Islet precursor cell (in vitro differentiated cells): ENCODE measurements around the gene NR1H2.
"Not testable (repeated sequence)": the region's sequence is repeated elsewhere in the genome, so short reads cannot be mapped to it uniquely, and the experiment has no call there.

ENCODE experiments used
- DNase-seq: peaks from one replicate; pipeline ENCODE4 v3.0.0-alpha.2; 2018

Gene NR1H2

DNA sequence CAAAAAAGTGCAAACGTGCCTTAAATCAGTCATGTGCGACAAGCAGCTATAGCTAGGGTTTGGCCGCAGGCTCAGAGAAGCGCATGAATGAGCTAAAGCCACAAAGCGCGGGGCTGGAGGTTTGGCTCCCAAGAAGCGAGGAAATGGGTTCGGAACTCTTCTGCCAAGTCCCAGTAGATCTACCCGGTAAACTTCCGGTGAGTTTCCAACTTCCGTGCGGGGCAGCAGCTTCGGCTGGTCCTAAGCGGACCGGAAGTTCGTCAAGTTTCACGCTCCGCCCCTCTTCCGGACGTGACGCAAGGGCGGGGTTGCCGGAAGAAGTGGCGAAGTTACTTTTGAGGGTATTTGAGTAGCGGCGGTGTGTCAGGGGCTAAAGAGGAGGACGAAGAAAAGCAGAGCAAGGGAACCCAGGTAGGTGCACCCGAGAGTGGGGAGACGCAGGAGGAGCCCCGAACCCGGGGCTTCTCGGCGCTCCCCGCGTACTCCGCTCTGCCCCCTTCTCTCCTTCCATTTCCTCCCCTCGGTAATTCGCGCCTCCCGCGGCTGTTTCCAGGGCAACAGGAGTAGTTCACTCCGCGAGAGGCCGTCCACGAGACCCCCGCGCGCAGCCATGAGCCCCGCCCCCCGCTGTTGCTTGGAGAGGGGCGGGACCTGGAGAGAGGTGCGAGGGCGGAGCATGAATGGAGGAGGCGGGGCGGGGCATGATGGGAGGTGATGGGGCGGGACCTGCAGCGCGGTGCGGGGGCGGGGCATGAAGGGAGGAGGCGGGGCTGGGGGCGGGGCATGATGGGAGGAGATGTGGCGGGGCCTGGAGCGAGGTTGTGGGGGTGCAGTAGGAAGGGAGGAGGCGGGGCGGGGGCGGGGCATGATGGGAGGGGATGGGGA is at the start of gene NR1H2:
TSS of gene NR1H2 (plus strand) at position 292 of the 885 bp plus-strand sequence. CDS start 1,149 bp downstream, outside the sequence.
- peak; percentile 97 for DNase-seq

- no peak for DNase-seq
Measured at GRCh38 chr19:50327013-50327412, 49.2 kb upstream of the NR1H2 start.

GRCh38 chr19:50327461-50328223 is 48.6 kb upstream of the NR1H2 start:
- no peak for DNase-seq

- no peak for DNase-seq
Measured at GRCh38 chr19:50328224-50328872, 47.9 kb upstream of the NR1H2 start.

- no peak for DNase-seq
Measured at GRCh38 chr19:50328873-50329145, 47.4 kb upstream of the NR1H2 start.

DNA sequence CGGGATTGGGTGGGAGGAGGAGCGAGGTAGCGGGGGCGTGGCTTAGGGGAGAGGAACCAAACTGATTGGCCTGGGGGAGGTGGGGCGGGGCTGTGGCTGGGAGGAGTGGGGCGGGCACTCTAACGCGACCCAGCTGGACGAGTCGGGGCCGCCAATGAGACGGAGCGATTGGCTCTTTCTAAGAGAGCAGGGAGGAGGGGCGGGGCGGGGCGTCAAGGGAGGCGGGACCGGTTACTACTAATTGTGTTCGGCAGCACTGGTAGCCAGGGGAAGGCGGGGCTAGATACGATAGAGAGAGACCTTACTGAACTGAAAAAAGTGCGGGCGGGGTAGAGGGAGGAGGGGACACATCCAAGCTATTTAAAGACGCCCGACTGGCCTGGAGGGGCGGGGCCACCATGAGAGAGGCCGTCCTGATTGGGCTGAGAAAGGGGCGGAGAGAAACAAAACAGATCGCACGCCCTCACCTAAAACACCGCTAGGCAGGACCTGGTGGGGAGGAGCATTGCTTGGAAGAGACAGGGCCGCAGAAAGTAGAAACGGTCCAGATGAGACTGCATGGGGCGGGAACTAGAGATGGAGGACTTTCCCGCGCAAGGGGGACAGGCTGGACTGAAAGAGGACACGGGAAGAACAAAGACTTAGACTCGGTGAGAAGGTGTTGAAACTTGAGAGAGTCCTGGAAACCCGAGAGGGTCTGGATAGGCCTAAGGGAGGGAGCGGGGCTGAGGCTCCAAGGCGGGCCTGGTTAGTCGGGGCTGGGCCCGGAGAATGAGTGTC is 46.9 kb upstream of the NR1H2 start, which contains the start of gene KCNC3:
TSS of gene KCNC3 (minus strand) at position 232 of the 780 bp plus-strand sequence. CDS start 295 bp downstream, outside the sequence.
- DNase-seq = peak; percentile 100

DNA sequence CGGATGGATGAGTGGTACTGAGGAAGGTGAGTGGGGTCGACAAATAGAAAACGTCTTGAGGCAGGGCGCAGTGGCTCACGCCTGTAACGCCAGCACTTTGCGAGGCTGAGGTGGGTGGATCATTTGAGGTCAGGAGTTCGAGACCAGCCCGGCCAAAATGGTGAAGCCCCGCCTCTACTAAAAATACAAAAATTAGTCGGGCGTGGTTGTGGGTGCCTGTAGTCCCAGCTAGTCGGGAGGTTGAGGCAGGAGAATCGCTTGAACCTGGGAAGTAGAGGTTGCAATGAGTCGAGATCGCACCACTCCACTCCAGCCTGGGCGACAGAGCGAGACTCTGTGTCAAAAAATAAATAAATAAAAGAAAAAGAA is 46.3 kb upstream of the NR1H2 start:
- not testable (repeated sequence) for DNase-seq

DNA sequence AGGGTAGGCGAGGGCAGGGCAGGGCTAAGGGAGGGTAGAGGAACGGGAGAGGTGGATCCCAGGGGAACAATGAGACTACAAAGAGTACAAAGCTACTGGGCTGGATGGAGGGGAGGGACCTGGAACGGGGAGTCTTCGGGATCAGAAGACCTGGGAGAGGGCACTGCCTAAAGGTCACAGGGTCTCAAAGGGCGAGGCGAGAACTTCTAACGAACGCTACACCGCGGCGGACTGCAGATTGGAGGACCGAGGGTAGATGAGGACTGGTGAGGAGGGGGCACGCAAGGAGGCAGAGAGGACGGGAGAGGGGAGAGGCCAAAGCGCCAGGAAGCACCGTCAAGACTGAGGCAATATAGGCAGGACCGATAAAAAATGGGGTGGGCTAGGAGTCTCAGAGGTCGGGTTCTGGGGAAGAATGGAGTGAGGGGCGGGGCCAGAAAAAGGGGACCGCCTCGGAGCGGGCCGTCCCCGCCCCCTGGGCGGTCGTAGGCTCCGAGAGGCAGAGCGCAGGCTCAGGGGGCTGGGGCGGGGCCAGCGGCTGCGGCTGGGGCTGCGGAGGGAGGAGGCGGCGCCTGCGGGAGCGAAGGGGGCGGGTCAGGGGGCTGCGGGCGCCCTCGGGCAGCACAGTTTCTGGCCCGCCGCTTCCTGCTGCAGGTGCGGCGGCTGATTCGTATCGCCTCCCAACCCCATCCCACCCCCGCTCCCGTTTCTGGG is 45.7 kb upstream of the NR1H2 start:
- DNase-seq = peak; percentile 98

DNA sequence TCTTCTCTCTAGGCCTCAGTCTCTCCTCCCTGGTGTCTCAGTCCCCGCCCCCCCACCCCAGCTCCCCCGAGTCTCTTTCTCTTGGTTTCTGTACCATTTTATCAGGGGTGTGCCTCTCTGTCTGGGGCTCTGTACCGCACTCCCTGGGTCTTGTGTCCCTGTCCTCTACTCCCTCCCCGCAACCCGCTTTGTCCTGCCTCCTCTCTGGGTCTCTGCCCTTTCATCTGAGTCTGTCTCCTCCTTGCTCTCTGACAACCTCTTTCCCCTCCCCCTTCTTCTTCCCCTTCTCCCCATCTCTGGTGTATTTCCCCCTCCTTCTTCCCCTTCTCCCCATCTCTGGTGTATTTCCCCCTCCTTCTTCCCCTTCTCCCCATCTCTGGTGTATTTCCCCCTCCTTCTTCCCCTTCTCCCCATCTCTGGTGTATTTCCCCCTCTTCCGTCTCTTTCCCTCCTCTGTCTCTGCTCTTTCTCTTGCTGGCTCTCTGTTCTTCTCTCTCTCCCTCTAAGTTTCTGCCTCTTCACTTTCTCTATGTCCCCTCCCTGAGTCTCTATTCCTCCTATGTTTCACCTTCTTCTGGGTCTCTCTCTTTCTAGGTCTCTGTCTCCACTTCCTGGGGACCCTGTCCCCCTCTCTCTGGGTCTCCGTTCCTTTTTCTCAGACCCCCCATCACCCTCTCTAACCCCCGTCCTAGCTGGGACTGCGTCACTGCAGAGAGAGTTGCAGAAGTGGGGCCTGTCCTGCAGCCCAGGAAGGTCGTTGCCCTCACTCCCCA is 44.9 kb upstream of the NR1H2 start:
- peak; percentile 68 for DNase-seq

GRCh38 chr19:50331994-50332243 is 44.3 kb upstream of the NR1H2 start:
- no peak for DNase-seq

- peak; percentile 97 for DNase-seq
Measured at GRCh38 chr19:50332244-50333038, 43.8 kb upstream of the NR1H2 start.

- peak; percentile 99 for DNase-seq
Measured at GRCh38 chr19:50333235-50333736, 43.0 kb upstream of the NR1H2 start.

DNA sequence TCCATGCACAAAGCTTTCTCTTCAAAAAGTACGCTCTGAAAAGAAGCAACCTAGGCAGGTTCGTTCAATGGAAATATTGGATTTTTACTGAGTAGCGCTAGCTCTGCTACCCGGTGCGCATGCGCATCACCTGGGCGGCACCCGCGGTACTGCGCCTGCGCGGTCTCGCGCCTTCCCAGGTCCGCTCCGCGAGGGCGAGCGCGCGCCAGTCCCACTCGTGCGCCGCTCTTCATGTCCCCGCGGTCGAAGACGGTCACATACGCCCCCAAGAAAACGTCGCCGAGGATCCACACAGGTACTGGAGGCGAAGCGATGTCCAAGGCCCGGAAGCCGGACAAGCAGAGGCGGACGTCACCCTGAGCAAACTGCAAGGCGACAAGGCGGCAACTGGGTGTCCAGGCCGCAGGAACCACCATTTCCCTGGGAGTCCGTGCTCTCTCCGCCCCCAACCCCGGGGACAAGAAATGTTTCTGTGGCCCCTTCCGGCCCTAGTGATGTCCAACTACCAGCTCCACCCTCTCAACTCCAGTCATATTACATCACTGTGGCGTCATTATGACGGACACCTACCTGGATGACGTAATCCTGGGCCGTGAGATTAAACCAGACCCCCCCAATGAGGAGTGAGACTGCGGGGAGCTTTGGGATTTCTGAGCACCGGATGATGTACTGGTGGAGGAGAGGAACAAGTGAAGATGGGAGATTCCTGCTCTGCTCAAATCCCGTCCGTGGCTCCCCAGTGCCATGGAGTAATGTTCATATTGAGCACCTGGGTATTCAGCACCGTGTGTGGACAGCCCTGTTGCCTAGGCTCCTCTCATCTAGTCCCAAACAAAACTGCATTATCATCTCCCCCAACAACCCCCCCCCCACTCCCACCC is 42.3 kb upstream of the NR1H2 start:
- peak; percentile 61 for DNase-seq

- DNase-seq = no peak
Measured at GRCh38 chr19:50334741-50335421, 41.4 kb upstream of the NR1H2 start.

DNA sequence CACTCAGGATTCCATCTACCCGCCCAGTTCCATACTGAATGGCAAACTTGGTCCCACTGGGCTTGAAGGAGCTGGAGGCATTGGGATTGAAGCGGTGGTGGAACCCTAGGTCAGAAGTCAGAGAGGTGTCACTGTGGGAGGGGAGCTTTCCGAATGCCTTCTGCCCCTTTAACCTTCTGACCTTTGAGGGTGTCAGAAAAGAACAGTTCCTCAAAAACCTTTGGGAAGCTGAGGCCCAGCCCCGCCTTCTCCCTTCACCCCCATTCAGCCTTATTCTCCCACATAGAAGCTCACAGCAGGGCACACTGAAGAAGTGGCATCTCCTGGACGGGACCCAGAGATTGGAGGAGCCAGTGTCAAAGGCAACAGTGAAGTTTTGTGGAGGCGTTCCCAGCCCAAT is 39.2 kb upstream of the NR1H2 start:
- not testable (repeated sequence) for DNase-seq

DNA sequence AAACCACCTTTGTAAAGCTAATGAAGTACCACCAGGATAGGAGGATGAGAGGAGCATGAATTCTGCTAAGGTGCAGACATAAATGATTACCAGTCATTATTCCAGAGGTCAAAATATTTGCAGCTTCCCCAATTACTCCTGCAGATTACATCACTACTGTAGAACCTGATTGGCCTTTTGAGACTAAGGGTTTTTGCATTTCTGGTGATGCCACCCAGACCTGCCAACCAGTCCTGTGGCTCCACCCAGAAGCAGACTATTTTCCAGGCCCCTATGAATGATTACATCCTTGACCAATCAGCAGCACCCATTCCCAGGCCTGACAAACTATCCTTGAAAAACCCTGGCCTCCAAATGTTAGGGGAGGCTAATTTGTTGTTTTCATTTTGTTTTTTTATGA is 35.9 kb upstream of the NR1H2 start:
- DNase-seq = no peak

GRCh38 chr19:50341091-50341564 is 35.1 kb upstream of the NR1H2 start:
- no peak for DNase-seq

- no peak for DNase-seq
Measured at GRCh38 chr19:50344661-50345318, 31.5 kb upstream of the NR1H2 start.
